H9 (cell line): ENCODE measurements around the gene FRAS1. TPM values are rescaled to one million over a fixed set of nuclear protein-coding genes. Genes with fewer than 3 reads are reported as not detected.

ENCODE experiments used
- DNase-seq: peaks from one replicate; pipeline ENCODE4 v3.0.0-alpha.2; 2017
- H2AFZ ChIP-seq: one replicate; pipeline ENCODE4 v1.6.1; 2013; ENCODE audit warnings: mild to moderate bottlenecking, low read length, control low read depth, moderate library complexity
- H2AK5ac ChIP-seq: 2 replicates; pipeline ENCODE4 v1.6.1; 2013; ENCODE audit warnings: low read length, control low read depth, mixed read lengths; ENCODE audit not compliant: insufficient read length
- H2BK120ac ChIP-seq: one replicate; pipeline ENCODE4 v1.6.1; 2013; ENCODE audit warnings: low read depth, mild to moderate bottlenecking, low read length, control low read depth, inconsistent platforms; ENCODE audit not compliant: poor library complexity, severe bottlenecking
- H2BK12ac ChIP-seq: 2 replicates; pipeline ENCODE4 v1.6.1; 2013; ENCODE audit warnings: low read length, control low read depth, mixed read lengths, low read depth; ENCODE audit not compliant: insufficient read length
- H2BK15ac ChIP-seq: 2 replicates; pipeline ENCODE4 v1.6.1; 2013; ENCODE audit warnings: low read depth, low read length, control low read depth
- H2BK20ac ChIP-seq: one replicate; pipeline ENCODE4 v1.6.1; 2013; ENCODE audit warnings: low read depth, mild to moderate bottlenecking, low read length, control low read depth, inconsistent platforms; ENCODE audit not compliant: poor library complexity, severe bottlenecking
- H2BK5ac ChIP-seq: 2 replicates; pipeline ENCODE4 v1.6.1; 2013; ENCODE audit warnings: low read length, control low read depth, mixed read lengths; ENCODE audit not compliant: insufficient read length
- H3K14ac ChIP-seq: 2 replicates; pipeline ENCODE4 v1.6.1; 2013; ENCODE audit warnings: low read length, control low read depth; ENCODE audit not compliant: insufficient read depth
- H3K18ac ChIP-seq: 2 replicates; pipeline ENCODE4 v1.6.1; 2013; ENCODE audit warnings: low read depth, mild to moderate bottlenecking, mixed read lengths, low read length, control low read depth; ENCODE audit not compliant: insufficient read length
- H3K23ac ChIP-seq: 2 replicates; pipeline ENCODE4 v1.6.1; 2013; ENCODE audit warnings: low read length, control low read depth, mixed read lengths, low read depth; ENCODE audit not compliant: insufficient read length
- H3K23me2 ChIP-seq: 2 replicates; pipeline ENCODE4 v1.6.1; 2013; ENCODE audit warnings: low read depth, mild to moderate bottlenecking, mixed read lengths, low read length, control low read depth; ENCODE audit not compliant: insufficient read length, poor library complexity, severe bottlenecking
- H3K27ac ChIP-seq: 2 replicates; pipeline ENCODE4 v1.5.1; 2013; ENCODE audit warnings: low read length, control low read depth, mixed read lengths, low read depth; ENCODE audit not compliant: insufficient read length
- H3K27me3 ChIP-seq: 2 replicates; pipeline ENCODE4 v1.6.1; 2013; ENCODE audit warnings: low read length, control low read depth, inconsistent platforms; ENCODE audit not compliant: insufficient read depth
- H3K4ac ChIP-seq: 2 replicates; pipeline ENCODE4 v1.6.1; 2013; ENCODE audit warnings: low read depth, mild to moderate bottlenecking, control low read depth, inconsistent platforms, low read length, moderate library complexity
- H3K4me1 ChIP-seq: 2 replicates; pipeline ENCODE4 v1.6.1; 2013; ENCODE audit warnings: low read length, control low read depth, inconsistent platforms; ENCODE audit not compliant: insufficient read depth
- H3K4me2 ChIP-seq: 2 replicates; pipeline ENCODE4 v1.6.1; 2013; ENCODE audit warnings: low read length, control low read depth, mixed read lengths; ENCODE audit not compliant: insufficient read length, insufficient read depth
- H3K56ac ChIP-seq: 2 replicates; pipeline ENCODE4 v1.6.1; 2013; ENCODE audit warnings: low read depth, mild to moderate bottlenecking, mixed read lengths, low read length, control low read depth; ENCODE audit not compliant: insufficient read length
- H3K79me1 ChIP-seq: 2 replicates; pipeline ENCODE4 v1.6.1; 2013; ENCODE audit warnings: low read depth, mild to moderate bottlenecking, moderate library complexity, low read length, control low read depth, inconsistent platforms; ENCODE audit not compliant: insufficient read depth, poor library complexity, severe bottlenecking
- H3K79me2 ChIP-seq: 2 replicates; pipeline ENCODE4 v1.6.1; 2013; ENCODE audit warnings: low read length, control low read depth, inconsistent platforms; ENCODE audit not compliant: insufficient read depth
- H3K9ac ChIP-seq: 2 replicates; pipeline ENCODE4 v1.6.1; 2013; ENCODE audit warnings: low read length, control low read depth, mixed read lengths; ENCODE audit not compliant: insufficient read length; ENCODE audit errors: extremely low read depth
- H3K9me3 ChIP-seq: one replicate; pipeline ENCODE4 v1.6.1; 2013; ENCODE audit warnings: low read depth, low read length, inconsistent platforms; ENCODE audit not compliant: control insufficient read depth
- H3T11ph ChIP-seq: one replicate; pipeline ENCODE4 v1.6.1; 2013; ENCODE audit warnings: mild to moderate bottlenecking, low read length, control low read depth, inconsistent platforms
- H4K20me1 ChIP-seq: one replicate; pipeline ENCODE4 v1.6.1; 2013; ENCODE audit not compliant: control insufficient read depth, insufficient read length, insufficient read depth
- H4K5ac ChIP-seq: 2 replicates; pipeline ENCODE4 v1.6.1; 2013; ENCODE audit warnings: low read depth, mild to moderate bottlenecking, mixed read lengths, low read length, control low read depth; ENCODE audit not compliant: insufficient read length
- H4K8ac ChIP-seq: replicated peaks from 2 replicates; pipeline ENCODE4 v1.6.1; 2013; ENCODE audit warnings: low read length, control low read depth, mixed read lengths, low read depth; ENCODE audit not compliant: insufficient read length
- H4K91ac ChIP-seq: 2 replicates; pipeline ENCODE4 v1.6.1; 2013; ENCODE audit warnings: low read depth, mild to moderate bottlenecking, moderate library complexity, mixed read lengths, low read length, control low read depth; ENCODE audit not compliant: insufficient read length
- H3K27ac Mint-ChIP-seq, 3 experiments: 2 replicates in 2 of 3; 3 replicates in 1 of 3; pipeline ENCODE4 v1.8.0; 2020 to 2021; ENCODE audit warnings: mixed read lengths in 3 of 3, mild to moderate bottlenecking in 1 of 3, moderate library complexity in 1 of 3
- H3K27me3 Mint-ChIP-seq: 2 replicates; pipeline ENCODE4 v1.8.0; 2021; ENCODE audit warnings: low read depth, mild to moderate bottlenecking, moderate library complexity, mixed read lengths
- H3K36me3 Mint-ChIP-seq, 3 experiments: 2 replicates in 2 of 3; 3 replicates in 1 of 3; pipeline ENCODE4 v1.8.0; 2020 to 2021; ENCODE audit warnings: low read depth in 3 of 3, mixed read lengths in 3 of 3; ENCODE audit not compliant: insufficient read depth in 1 of 3
- H3K4me1 Mint-ChIP-seq, 2 experiments: 2 replicates each; pipeline ENCODE4 v1.8.0; 2020; ENCODE audit warnings: mixed read lengths in 2 of 2
- H3K4me3 Mint-ChIP-seq, 2 experiments: 2 replicates in 1 of 2; 3 replicates in 1 of 2; pipeline ENCODE4 v1.8.0; 2020 to 2021; ENCODE audit warnings: mild to moderate bottlenecking in 2 of 2, mixed read lengths in 2 of 2, moderate library complexity in 1 of 2
- H3K9me3 Mint-ChIP-seq, 2 experiments: 2 replicates in 1 of 2; 3 replicates in 1 of 2; pipeline ENCODE4 v1.8.0; 2020; ENCODE audit warnings: mild to moderate bottlenecking in 2 of 2, mixed read lengths in 2 of 2, moderate library complexity in 1 of 2
- CTCF ChIP-seq: fragments of 200-600 bp; sonication (generic); conservative IDR thresholded peaks from 3 replicates; pipeline ENCODE4 v1.8.0; 2021; ENCODE audit warnings: antibody characterized with exemption, mild to moderate bottlenecking
- WGBS: extraction: QIAGEN DNeasy Blood & Tissue Kit; methylation state at CpG from one replicate; pipeline ENCODE4 v1.1.7; 2013; ENCODE audit warnings: missing lambda C conversion rate, low lambda C conversion rate, mixed read lengths; ENCODE audit not compliant: insufficient read length; ENCODE audit errors: extremely low coverage; 5-methylcytosine and 5-hydroxymethylcytosine counted together
- total RNA-seq: library from RNA; stranded (reverse); gene quantifications from 2 replicates; pipeline ENCODE4 v1.2.1, GENCODE V29; 2021

Gene FRAS1
- total RNA-seq, 1 experiment from 2014 or later = 58.5 TPM

GRCh38 chr4:78143634-78144033 is 86.5 kb downstream of the FRAS1 start:
- Histone ChIP-seq H4K20me1 (no peaks in the 10 kb centered on the region), H3K27me3 (no peaks in the 10 kb centered on the region), H3K4me2 (no peak overlapping the region), H3T11ph (no peak overlapping the region), H4K8ac (no peak overlapping the region), H2BK15ac (no peak overlapping the region), H4K91ac (no peak overlapping the region), H3K9me3 (no peaks in the 10 kb centered on the region), H3K18ac (no peak overlapping the region), H3K79me1 (no peaks in the 10 kb centered on the region), H3K9ac (no peak overlapping the region), H4K5ac (no peak overlapping the region), H3K27ac (no peak overlapping the region), H3K14ac (no peak overlapping the region), H2BK120ac (no peak overlapping the region), H3K56ac (no peak overlapping the region), H2BK5ac (no peak overlapping the region), H3K4me1 (no peaks in the 10 kb centered on the region; the same call in 1 of the 2 replicates), H3K23ac (no peak overlapping the region), H3K79me2 (no peaks in the 10 kb centered on the region; the same call in 1 of the 2 replicates), H3K4ac (no peak overlapping the region), H2AK5ac (no peak overlapping the region), H2AFZ (no peak overlapping the region), H3K23me2 (no peaks in the 10 kb centered on the region), H2BK20ac (no peak overlapping the region), H2BK12ac (no peak overlapping the region)
- H3K27me3 Mint-ChIP-seq = no peaks in the 10 kb centered on the region
- WGBS = no CpG with 5 or more reads among the region's 2 CpGs
- H3K9me3 Mint-ChIP-seq = peaks cover 8 to 9% of the 10 kb centered on the region in 2 experiments; a peak in 4 of 5 replicates
- no peak overlapping the region for H3K27ac Mint-ChIP-seq
- DNase-seq = no peak
- H3K4me1 Mint-ChIP-seq = peaks cover 7 to 8% of the 10 kb centered on the region in 2 experiments
- H3K4me3 Mint-ChIP-seq = no peak overlapping the region
- no peak for TF ChIP-seq CTCF
- peaks cover 2 to 13% (median 11%) of the 10 kb centered on the region in 3 experiments; a peak in 6 of 7 replicates for H3K36me3 Mint-ChIP-seq
